CD4-positive, alpha-beta T cell treated with Interleukin-17A for 1 hour (primary cell): ENCODE measurements around the gene ITGB8.
"Not testable (repeated sequence)": the region's sequence is repeated elsewhere in the genome, so short reads cannot be mapped to it uniquely, and the experiment has no call there.

Source experiments
- DNase-seq: peaks from one replicate; pipeline ENCODE4 v3.0.0-alpha.2; 2020

The ITGB8 gene

GRCh38 chr7:20330239-20330927 lies at the start of gene ITGB8:
ITGB8 (plus strand) TSS chr7:20330900; CDS start chr7:20331807, 907 bp downstream.
- DNase-seq, result no peak

GRCh38 chr7:20282959-20283358 lies 47.7 kb upstream of the ITGB8 start:
- no peak for DNase-seq

GRCh38 chr7:20283385-20283784 lies 47.3 kb upstream of the ITGB8 start:
- no peak for DNase-seq

- no peak for DNase-seq
Measured at GRCh38 chr7:20284003-20284770, 46.5 kb upstream of the ITGB8 start.

GRCh38 chr7:20284771-20285143 lies 45.9 kb upstream of the ITGB8 start:
- no peak for DNase-seq

GRCh38 chr7:20287317-20287716 lies 43.4 kb upstream of the ITGB8 start:
- DNase-seq, result no peak

GRCh38 chr7:20288036-20288435 lies 42.7 kb upstream of the ITGB8 start:
- DNase-seq, result no peak

GRCh38 chr7:20290505-20291111 lies 40.1 kb upstream of the ITGB8 start:
- DNase-seq, result no peak

- no peak for DNase-seq
Measured at GRCh38 chr7:20293336-20293735, 37.4 kb upstream of the ITGB8 start.

GRCh38 chr7:20296444-20296843 lies 34.3 kb upstream of the ITGB8 start:
- no peak for DNase-seq

GRCh38 chr7:20296901-20297300 lies 33.8 kb upstream of the ITGB8 start:
- DNase-seq, result no peak

GRCh38 chr7:20298486-20298901 lies 32.2 kb upstream of the ITGB8 start:
- no peak for DNase-seq

- DNase-seq, result no peak
Measured at GRCh38 chr7:20299145-20299544, 31.6 kb upstream of the ITGB8 start.

GRCh38 chr7:20299647-20300312 lies 30.9 kb upstream of the ITGB8 start:
- DNase-seq, result no peak

GRCh38 chr7:20301311-20301939 lies 29.3 kb upstream of the ITGB8 start:
- DNase-seq, result no peak

- not testable (repeated sequence) for DNase-seq
Measured at GRCh38 chr7:20302300-20302699, 28.4 kb upstream of the ITGB8 start.

- DNase-seq, result no peak
Measured at GRCh38 chr7:20302891-20303290, 27.8 kb upstream of the ITGB8 start.

GRCh38 chr7:20304366-20304765 lies 26.3 kb upstream of the ITGB8 start:
- DNase-seq, result no peak

GRCh38 chr7:20305726-20306125 lies 25.0 kb upstream of the ITGB8 start:
- no peak for DNase-seq

- DNase-seq, result no peak
Measured at GRCh38 chr7:20306180-20306946, 24.3 kb upstream of the ITGB8 start.

GRCh38 chr7:20307119-20307518 lies 23.6 kb upstream of the ITGB8 start:
- DNase-seq, result no peak

GRCh38 chr7:20307901-20308300 lies 22.8 kb upstream of the ITGB8 start:
- no peak for DNase-seq
